ENCODE measurements around the gene SLC22A12.

DNA sequence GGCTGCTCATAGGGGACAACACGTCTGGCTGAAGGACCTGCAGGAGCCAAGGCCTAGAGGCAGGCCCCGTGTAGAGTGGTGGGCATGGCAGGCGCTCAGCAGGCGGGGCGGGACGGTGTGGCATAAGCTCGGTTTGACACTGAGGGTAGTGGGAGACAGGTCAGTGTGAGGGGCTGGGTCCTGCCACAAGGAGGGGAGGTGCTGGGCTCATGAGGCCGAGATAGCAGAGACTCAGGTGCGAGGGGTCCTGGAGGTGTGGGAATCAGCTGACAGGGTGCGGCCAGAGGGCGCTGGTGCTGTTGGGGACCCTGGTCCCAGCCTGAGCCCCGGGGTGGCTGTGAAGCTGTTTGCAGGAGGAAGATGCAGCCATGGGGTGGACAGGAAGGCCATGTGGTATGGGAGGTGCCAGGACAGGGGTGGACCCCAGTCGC, 6.7 kb downstream of the SLC22A12 start:
- TF ChIP-seq, protein P1, sequence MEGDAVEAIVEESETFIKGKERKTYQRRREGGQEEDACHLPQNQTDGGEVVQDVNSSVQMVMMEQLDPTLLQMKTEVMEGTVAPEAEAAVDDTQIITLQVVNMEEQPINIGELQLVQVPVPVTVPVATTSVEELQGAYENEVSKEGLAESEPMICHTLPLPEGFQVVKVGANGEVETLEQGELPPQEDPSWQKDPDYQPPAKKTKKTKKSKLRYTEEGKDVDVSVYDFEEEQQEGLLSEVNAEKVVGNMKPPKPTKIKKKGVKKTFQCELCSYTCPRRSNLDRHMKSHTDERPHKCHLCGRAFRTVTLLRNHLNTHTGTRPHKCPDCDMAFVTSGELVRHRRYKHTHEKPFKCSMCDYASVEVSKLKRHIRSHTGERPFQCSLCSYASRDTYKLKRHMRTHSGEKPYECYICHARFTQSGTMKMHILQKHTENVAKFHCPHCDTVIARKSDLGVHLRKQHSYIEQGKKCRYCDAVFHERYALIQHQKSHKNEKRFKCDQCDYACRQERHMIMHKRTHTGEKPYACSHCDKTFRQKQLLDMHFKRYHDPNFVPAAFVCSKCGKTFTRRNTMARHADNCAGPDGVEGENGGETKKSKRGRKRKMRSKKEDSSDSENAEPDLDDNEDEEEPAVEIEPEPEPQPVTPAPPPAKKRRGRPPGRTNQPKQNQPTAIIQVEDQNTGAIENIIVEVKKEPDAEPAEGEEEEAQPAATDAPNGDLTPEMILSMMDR (conservative IDR thresholded peaks at IDR 0.05 in 1 of 2, IDR thresholded peaks at IDR 0.05 in 1 of 2; ENCODE audit: extremely low read depth in 1 of 2, insufficient read depth in 1 of 2, low read depth in 1 of 2, low read length in 2 of 2), result no peak
- no peak for TF ChIP-seq EZH2 (IDR thresholded peaks at IDR 0.05; ENCODE audit: borderline replicate concordance, low read length)

Measured in mammary epithelial cell (primary cell).